ENCODE results near the gene DDX28.
A peak's percentile ranks its signal among the peaks of the same experiment; 100 is the strongest.

DDX28 gene

DNA sequence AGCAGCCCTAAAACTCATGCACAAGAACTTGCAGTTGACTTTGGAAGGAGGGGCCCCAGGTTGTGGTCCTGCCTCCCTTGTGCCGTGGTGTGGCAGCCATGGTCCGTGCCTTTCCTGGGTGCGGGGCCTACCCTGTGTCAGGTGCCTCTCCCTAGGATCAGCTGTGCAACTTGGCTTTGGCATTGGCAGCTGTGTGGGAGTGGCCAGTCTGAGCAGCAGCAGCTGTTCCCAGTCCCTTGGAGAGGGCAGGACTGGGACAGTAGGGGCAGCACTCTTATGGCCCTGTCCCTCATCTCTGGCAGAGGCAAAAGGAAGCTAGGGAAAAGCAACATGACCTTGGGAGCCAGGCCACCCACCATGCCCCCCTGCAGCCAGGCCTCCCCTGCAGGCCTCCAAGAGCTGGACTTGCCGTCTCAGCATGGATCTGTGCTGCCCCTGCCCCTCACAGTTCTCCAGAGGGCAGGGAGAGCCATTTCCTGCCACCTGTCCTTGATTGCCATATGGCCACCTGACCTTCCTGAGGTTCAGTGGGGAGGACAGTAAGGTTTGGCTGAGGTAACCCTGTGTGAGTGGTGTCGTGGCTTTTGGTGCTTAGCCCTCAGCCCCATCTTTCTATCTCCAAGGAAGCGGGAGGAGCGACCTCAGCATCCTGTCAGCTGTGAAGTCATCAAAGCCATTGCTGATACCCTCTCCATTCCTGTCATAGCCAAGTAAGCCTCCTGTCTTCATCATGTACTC lies 46.6 kb upstream of the DDX28 start:
- no peak for TF ChIP-seq CTCF (IDR thresholded peaks at IDR 0.05)
- Histone ChIP-seq H3K36me3 (peaks cover 47% of the 10 kb centered on the region), H3K4me3 (ENCODE audit: low read depth in 1 of 2, low read length in 1 of 2) (peak overlapping the region in 1 of 2 experiments; percentile 35), H3K9me3 (no peaks in the 10 kb centered on the region), H3K27me3 (no peaks in the 10 kb centered on the region), H3K4me1 (ENCODE audit: control insufficient read depth in 1 of 2, insufficient read depth in 1 of 2, low read depth in 1 of 2, low read length in 1 of 2) (peaks cover 59 to 69% of the 10 kb centered on the region in 2 experiments), H3K27ac (peak overlapping the region; percentile 79)

DNA sequence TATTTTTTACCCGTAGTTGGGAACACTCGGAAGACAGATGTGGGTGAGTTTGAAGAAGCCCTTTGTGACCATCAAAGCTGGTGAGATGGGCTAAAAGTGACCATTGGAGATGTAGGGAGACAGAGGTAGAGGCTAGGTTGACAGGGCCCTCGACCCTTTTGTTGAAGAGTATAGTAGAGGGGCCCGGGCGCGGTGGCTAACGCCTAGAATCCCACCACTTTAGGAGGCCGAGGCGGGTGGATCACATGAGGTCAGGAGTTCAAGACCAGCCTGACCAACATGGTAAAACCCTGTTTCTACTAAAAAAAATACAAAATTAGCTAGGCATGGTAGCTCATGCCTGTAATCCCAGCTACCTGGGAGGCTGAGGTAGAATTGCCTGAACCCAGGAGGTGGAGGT lies 45.9 kb upstream of the DDX28 start:
- Histone ChIP-seq H3K27ac (peak overlapping the region; percentile 79), H3K9me3 (no peaks in the 10 kb centered on the region), H3K27me3 (no peaks in the 10 kb centered on the region), H3K4me3 (ENCODE audit: low read depth in 1 of 2, low read length in 1 of 2) (no peak overlapping the region), H3K4me1 (ENCODE audit: control insufficient read depth in 1 of 2, insufficient read depth in 1 of 2, low read depth in 1 of 2, low read length in 1 of 2) (peaks cover 60 to 70% of the 10 kb centered on the region in 2 experiments), H3K36me3 (peaks cover 42% of the 10 kb centered on the region)
- TF ChIP-seq CTCF (IDR thresholded peaks at IDR 0.05) = no peak

GRCh38 chr16:68066763-68067162 lies 43.7 kb upstream of the DDX28 start:
- Histone ChIP-seq H3K36me3 (peaks cover 25% of the 10 kb centered on the region), H3K4me3 (ENCODE audit: low read depth in 1 of 2, low read length in 1 of 2) (no peak overlapping the region), H3K27ac (peak overlapping the region; percentile 87), H3K27me3 (no peaks in the 10 kb centered on the region), H3K4me1 (ENCODE audit: control insufficient read depth in 1 of 2, insufficient read depth in 1 of 2, low read depth in 1 of 2, low read length in 1 of 2) (peaks cover 73 to 77% of the 10 kb centered on the region in 2 experiments), H3K9me3 (no peaks in the 10 kb centered on the region)
- no peak for TF ChIP-seq CTCF (IDR thresholded peaks at IDR 0.05)

- Histone ChIP-seq H3K27ac (peak overlapping the region; percentile 87), H3K4me3 (ENCODE audit: low read depth in 1 of 2, low read length in 1 of 2) (no peak overlapping the region), H3K9me3 (no peaks in the 10 kb centered on the region), H3K27me3 (no peaks in the 10 kb centered on the region), H3K36me3 (peaks cover 18% of the 10 kb centered on the region), H3K4me1 (ENCODE audit: control insufficient read depth in 1 of 2, insufficient read depth in 1 of 2, low read depth in 1 of 2, low read length in 1 of 2) (peaks cover 74 to 81% of the 10 kb centered on the region in 2 experiments)
- TF ChIP-seq CTCF (IDR thresholded peaks at IDR 0.05) = no peak
Measured at GRCh38 chr16:68065716-68066305, 42.8 kb upstream of the DDX28 start.

DNA sequence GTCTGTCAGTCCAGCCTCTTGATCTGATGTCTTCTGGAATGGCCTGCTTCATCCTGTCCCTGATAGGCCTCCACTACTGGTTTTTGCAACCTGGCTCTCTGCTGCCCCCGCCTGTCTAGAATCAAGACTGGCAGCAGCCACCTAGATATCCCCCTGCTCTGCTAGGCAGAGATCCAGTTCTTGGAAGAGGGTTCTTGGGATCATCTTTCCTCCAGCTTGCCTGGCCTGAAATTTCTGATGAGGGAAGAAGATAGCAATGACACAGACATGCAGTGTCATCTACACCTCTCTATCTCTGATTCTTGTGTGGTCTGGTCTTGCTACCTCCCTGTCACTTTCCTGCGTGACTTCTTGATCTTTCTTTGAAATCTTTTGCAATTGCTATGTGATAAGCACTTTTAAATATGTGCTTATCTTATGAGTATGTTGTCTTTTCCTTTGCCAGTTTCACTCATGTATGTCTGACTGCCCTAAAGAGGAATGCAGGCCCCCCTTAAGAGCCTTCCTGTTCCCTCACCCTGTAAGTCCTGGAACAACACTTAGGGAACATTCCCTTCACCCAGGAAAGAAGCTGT lies 41.8 kb upstream of the DDX28 start:
- H3K4me1 ChIP-seq (ENCODE audit: control insufficient read depth in 1 of 2, insufficient read depth in 1 of 2, low read depth in 1 of 2, low read length in 1 of 2) = peaks cover 74 to 81% of the 10 kb centered on the region in 2 experiments
- H3K27me3 ChIP-seq = no peaks in the 10 kb centered on the region
- peaks cover 16% of the 10 kb centered on the region for H3K36me3 ChIP-seq
- H3K4me3 ChIP-seq (ENCODE audit: low read depth in 1 of 2, low read length in 1 of 2) = peak overlapping the region; percentile 25 to 26
- H3K27ac ChIP-seq = peak overlapping the region; percentile 87
- peak; percentile 90 for TF ChIP-seq CTCF (IDR thresholded peaks at IDR 0.05)
- H3K9me3 ChIP-seq = no peaks in the 10 kb centered on the region

Measured in neutrophil (primary cell).